Nephron progenitor cell (in vitro differentiated cells): Measurements from ENCODE around the gene CCDC54.

Experiments
- DNase-seq: peaks from one replicate; pipeline ENCODE4 v3.0.0; 2021
- H3K27ac Mint-ChIP-seq: 2 replicates; pipeline ENCODE4 v1.8.0; 2021; ENCODE audit warnings: mild to moderate bottlenecking, moderate library complexity, mixed read lengths
- H3K27me3 Mint-ChIP-seq: 2 replicates; pipeline ENCODE4 v1.8.0; 2021; ENCODE audit warnings: mild to moderate bottlenecking, low read depth, mixed read lengths; ENCODE audit not compliant: poor library complexity
- H3K36me3 Mint-ChIP-seq: 2 replicates; pipeline ENCODE4 v1.8.0; 2021; ENCODE audit warnings: low read depth, mixed read lengths
- H3K4me1 Mint-ChIP-seq: 2 replicates; pipeline ENCODE4 v1.8.0; 2021; ENCODE audit warnings: mixed read lengths
- H3K4me3 Mint-ChIP-seq: 2 replicates; pipeline ENCODE4 v1.8.0; 2021; ENCODE audit warnings: mild to moderate bottlenecking, moderate library complexity, mixed read lengths
- H3K9me3 Mint-ChIP-seq: 2 replicates; pipeline ENCODE4 v1.8.0; 2021; ENCODE audit warnings: mild to moderate bottlenecking, moderate library complexity, mixed read lengths
- CTCF ChIP-seq: fragments of 200-600 bp; sonication (generic); IDR thresholded peaks from 2 replicates; pipeline ENCODE4 v1.5.0; 2021; ENCODE audit warnings: antibody characterized with exemption

Gene CCDC54

GRCh38 chr3:107346564-107346963 lies 30.7 kb upstream of the CCDC54 start:
- H3K27me3 Mint-ChIP-seq = no peaks in the 10 kb centered on the region
- no peak overlapping the region for H3K4me3 Mint-ChIP-seq
- no peaks in the 10 kb centered on the region for H3K9me3 Mint-ChIP-seq
- no peak overlapping the region for H3K27ac Mint-ChIP-seq
- no peaks in the 10 kb centered on the region for H3K36me3 Mint-ChIP-seq
- TF ChIP-seq CTCF = no peak
- no peak for DNase-seq
- no peaks in the 10 kb centered on the region for H3K4me1 Mint-ChIP-seq

- no peaks in the 10 kb centered on the region for H3K9me3 Mint-ChIP-seq
- no peaks in the 10 kb centered on the region for H3K4me1 Mint-ChIP-seq
- no peaks in the 10 kb centered on the region for H3K27me3 Mint-ChIP-seq
- DNase-seq = no peak
- no peak overlapping the region for H3K27ac Mint-ChIP-seq
- H3K4me3 Mint-ChIP-seq = no peak overlapping the region
- no peak for TF ChIP-seq CTCF
- no peaks in the 10 kb centered on the region for H3K36me3 Mint-ChIP-seq
These were observed 29.5 kb upstream of the CCDC54 start for GRCh38 chr3:107347751-107348150.

- no peaks in the 10 kb centered on the region for H3K4me1 Mint-ChIP-seq
- H3K9me3 Mint-ChIP-seq = peaks cover 7% of the 10 kb centered on the region
- DNase-seq = no peak
- H3K4me3 Mint-ChIP-seq = no peak overlapping the region
- H3K27ac Mint-ChIP-seq = no peak overlapping the region
- no peak for TF ChIP-seq CTCF
- H3K27me3 Mint-ChIP-seq = no peaks in the 10 kb centered on the region
- H3K36me3 Mint-ChIP-seq = no peaks in the 10 kb centered on the region
These were observed 20.5 kb upstream of the CCDC54 start for GRCh38 chr3:107356706-107357105.

- peaks cover 12% of the 10 kb centered on the region for H3K9me3 Mint-ChIP-seq
These were observed 15.6 kb upstream of the CCDC54 start for GRCh38 chr3:107361633-107362032.

GRCh38 chr3:107365051-107365450 lies 12.2 kb upstream of the CCDC54 start:
- Mint-ChIP-seq H3K4me1 (no peaks in the 10 kb centered on the region), H3K36me3 (no peaks in the 10 kb centered on the region), H3K9me3 (peaks cover 12% of the 10 kb centered on the region), H3K27me3 (no peaks in the 10 kb centered on the region), H3K27ac (no peak overlapping the region), H3K4me3 (no peak overlapping the region)
- DNase-seq = no peak
- no peak for TF ChIP-seq CTCF

More at GRCh38 chr3:107361633-107362032, 15.6 kb upstream of the CCDC54 start:
- Mint-ChIP-seq H3K27me3 (no peaks in the 10 kb centered on the region), H3K36me3 (no peaks in the 10 kb centered on the region), H3K4me3 (no peak overlapping the region), H3K4me1 (no peaks in the 10 kb centered on the region), H3K27ac (no peak overlapping the region)
- no peak for DNase-seq
- TF ChIP-seq CTCF = no peak

GRCh38 chr3:107366766-107367165 lies 10.5 kb upstream of the CCDC54 start:
- no peaks in the 10 kb centered on the region for H3K36me3 Mint-ChIP-seq
- H3K27me3 Mint-ChIP-seq = no peaks in the 10 kb centered on the region
- TF ChIP-seq CTCF = no peak
- DNase-seq = no peak
- no peak overlapping the region for H3K4me3 Mint-ChIP-seq
- H3K4me1 Mint-ChIP-seq = peaks cover 6% of the 10 kb centered on the region
- peaks cover 5% of the 10 kb centered on the region for H3K9me3 Mint-ChIP-seq
- H3K27ac Mint-ChIP-seq = no peak overlapping the region
